Loucy (cell line): ENCODE results near the gene MRPS27.

Experiments
- H2AFZ ChIP-seq: fragments of 200-600 bp; sonication (generic); 2 replicates; pipeline ENCODE4 v1.6.0; 2016; ENCODE audit warnings: antibody characterized with exemption, mild to moderate bottlenecking, low read length, moderate library complexity
- H3F3A ChIP-seq: fragments of 200-600 bp; 2 replicates; pipeline ENCODE4 v1.6.0; 2016; ENCODE audit warnings: antibody characterized with exemption, low read depth, mild to moderate bottlenecking
- H3K27me3 ChIP-seq: fragments of 200-600 bp; sonication (generic); 2 replicates; pipeline ENCODE4 v1.6.1; 2014; ENCODE audit warnings: low read length, mild to moderate bottlenecking; ENCODE audit not compliant: insufficient read depth, poor library complexity, severe bottlenecking
- H3K36me3 ChIP-seq: fragments of 200-600 bp; sonication (generic); 2 replicates; pipeline ENCODE4 v1.6.1; 2016; ENCODE audit warnings: low read length; ENCODE audit not compliant: insufficient read depth
- H3K4me1 ChIP-seq: fragments of 200-600 bp; sonication (generic); 2 replicates; pipeline ENCODE4 v1.5.1; 2014; ENCODE audit warnings: low read length, mild to moderate bottlenecking; ENCODE audit not compliant: insufficient read depth, poor library complexity, severe bottlenecking
- H3K4me2 ChIP-seq: fragments of 200-600 bp; sonication (generic); 2 replicates; pipeline ENCODE4 v1.6.0; 2014; ENCODE audit warnings: antibody characterized with exemption, low read length, low read depth, mild to moderate bottlenecking; ENCODE audit not compliant: poor library complexity, severe bottlenecking
- H3K4me3 ChIP-seq: fragments of 200-600 bp; sonication (generic); 2 replicates; pipeline ENCODE4 v1.5.1; 2014; ENCODE audit warnings: low read length, mild to moderate bottlenecking, mixed read lengths; ENCODE audit not compliant: poor library complexity, severe bottlenecking
- H3K79me2 ChIP-seq: fragments of 200-600 bp; sonication (generic); 2 replicates; pipeline ENCODE4 v1.6.1; 2014; ENCODE audit warnings: low read length; ENCODE audit not compliant: insufficient read depth
- H3K9ac ChIP-seq: fragments of 200-600 bp; sonication (generic); 2 replicates; pipeline ENCODE4 v1.6.0; 2014; ENCODE audit warnings: mild to moderate bottlenecking, low read depth, low read length, moderate library complexity; ENCODE audit not compliant: poor library complexity, severe bottlenecking
- H3K9me2 ChIP-seq: fragments of 200-600 bp; sonication (generic); replicated peaks from 2 replicates; pipeline ENCODE4 v1.6.1; 2016; ENCODE audit warnings: low read depth, low read length, mixed read lengths
- H3K9me3 ChIP-seq: fragments of 200-600 bp; sonication (generic); 2 replicates; pipeline ENCODE4 v1.6.1; 2014; ENCODE audit warnings: mild to moderate bottlenecking, antibody characterized with exemption, low read length, low read depth; ENCODE audit not compliant: insufficient read depth
- H4K20me1 ChIP-seq: fragments of 200-600 bp; sonication (generic); 2 replicates; pipeline ENCODE4 v1.6.0; 2014; ENCODE audit warnings: antibody characterized with exemption, low read length, mild to moderate bottlenecking; ENCODE audit not compliant: insufficient read depth, poor library complexity, severe bottlenecking
- CTCF ChIP-seq: fragments of 200-600 bp; sonication (generic); conservative IDR thresholded peaks from 2 replicates; pipeline ENCODE4 v1.5.1; 2014; ENCODE audit warnings: mild to moderate bottlenecking, antibody characterized with exemption, low read length
- EZH2phosphoT487 ChIP-seq: fragments of 200-600 bp; IDR thresholded peaks from 2 replicates; pipeline ENCODE4 v1.6.1; 2018; ENCODE audit warnings: antibody characterized with exemption, mild to moderate bottlenecking, moderate library complexity, borderline replicate concordance

Gene MRPS27

DNA sequence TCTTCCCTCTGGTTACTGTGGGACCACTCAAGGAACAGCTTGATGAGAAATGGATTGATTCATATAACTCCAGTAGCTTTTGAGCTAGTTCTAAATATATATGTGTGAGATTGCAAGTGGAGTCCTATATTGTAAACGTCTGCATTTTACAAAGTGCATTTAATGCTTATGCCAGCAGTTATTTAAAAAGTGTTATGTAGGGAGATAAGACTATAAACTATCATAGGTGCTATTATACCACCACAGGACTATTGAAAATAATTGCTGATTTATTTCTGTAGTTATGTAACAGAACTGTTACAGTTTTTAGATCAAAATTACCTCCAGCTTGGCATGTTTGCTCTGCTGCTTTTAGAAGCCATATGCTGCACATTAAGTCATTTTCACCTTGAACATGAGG is 36.3 kb upstream of the MRPS27 start:
- Histone ChIP-seq H2AFZ (no peak overlapping the region), H3K4me1 (no peaks in the 10 kb centered on the region), H3K9me3 (no peaks in the 10 kb centered on the region), H3K9me2 (no peaks in the 10 kb centered on the region), H3K36me3 (peaks cover 4% of the 10 kb centered on the region; the same call in 1 of the 2 replicates), H3K9ac (no peak overlapping the region), H4K20me1 (no peaks in the 10 kb centered on the region), H3F3A (no peaks in the 10 kb centered on the region), H3K4me3 (no peak overlapping the region), H3K4me2 (no peak overlapping the region), H3K27me3 (no peaks in the 10 kb centered on the region), H3K79me2 (no peaks in the 10 kb centered on the region)
- no peak for TF ChIP-seq CTCF
- TF ChIP-seq EZH2phosphoT487 = no peak

DNA sequence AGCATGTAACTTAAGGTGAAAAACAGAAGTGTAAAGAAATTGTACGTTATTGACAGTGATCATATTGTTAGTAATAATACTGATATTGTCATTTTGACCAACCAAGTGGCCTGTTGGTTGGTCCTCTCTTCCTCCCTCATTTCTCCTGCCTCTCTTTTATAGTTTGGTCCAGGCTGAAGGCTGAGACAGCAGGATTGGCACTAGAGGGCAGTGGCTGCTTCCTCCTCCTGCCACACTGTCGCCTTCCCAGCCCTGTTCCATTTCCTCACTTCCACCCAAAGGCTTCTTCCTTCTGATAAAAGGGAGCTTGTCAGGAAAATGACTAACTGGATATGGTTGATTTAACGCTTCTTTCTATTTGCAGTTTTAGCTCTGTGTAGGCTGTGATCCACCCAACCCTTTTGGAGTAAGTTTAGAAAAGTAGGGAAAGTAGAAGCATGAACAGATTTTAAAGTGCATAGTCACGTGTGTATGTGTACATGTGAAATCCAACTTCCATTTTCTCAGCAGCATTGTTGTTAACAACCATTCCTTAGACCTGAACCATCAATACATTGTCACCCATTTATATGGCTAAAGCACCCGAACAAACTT is 35.8 kb upstream of the MRPS27 start:
- Histone ChIP-seq H3K4me2 (no peak overlapping the region), H3K4me1 (no peaks in the 10 kb centered on the region), H3K4me3 (no peak overlapping the region), H4K20me1 (no peaks in the 10 kb centered on the region), H3K36me3 (peaks cover 4% of the 10 kb centered on the region; the same call in 1 of the 2 replicates), H3K9me2 (no peaks in the 10 kb centered on the region), H3K9ac (no peak overlapping the region), H3K79me2 (no peaks in the 10 kb centered on the region), H3K27me3 (no peaks in the 10 kb centered on the region), H3F3A (no peaks in the 10 kb centered on the region), H2AFZ (no peak overlapping the region), H3K9me3 (no peaks in the 10 kb centered on the region)
- TF ChIP-seq CTCF (peak; percentile 47), EZH2phosphoT487 (no peak)

DNA sequence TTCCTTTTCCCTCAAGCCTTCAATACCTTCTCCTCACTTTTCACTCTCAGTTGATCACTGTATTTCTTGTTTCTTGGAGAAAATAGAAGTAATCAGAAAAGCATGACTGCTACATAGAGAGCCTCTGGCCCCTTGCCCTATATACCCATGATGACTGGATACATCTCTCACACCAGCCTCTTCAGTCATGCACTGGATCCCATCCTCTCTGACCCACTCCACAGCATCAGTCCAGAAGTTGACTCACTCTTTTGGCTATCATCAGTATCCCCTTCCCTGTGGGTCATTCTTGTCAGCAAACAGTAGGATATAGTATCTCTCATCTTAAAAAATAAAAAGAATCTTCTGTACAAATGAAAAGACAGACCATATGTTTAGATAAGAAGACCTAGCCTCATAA is 33.0 kb upstream of the MRPS27 start:
- Histone ChIP-seq H3F3A (no peaks in the 10 kb centered on the region), H3K4me3 (no peak overlapping the region), H3K79me2 (no peaks in the 10 kb centered on the region), H3K9me2 (no peaks in the 10 kb centered on the region), H3K9ac (no peak overlapping the region), H3K9me3 (no peaks in the 10 kb centered on the region), H4K20me1 (no peaks in the 10 kb centered on the region), H3K4me2 (no peak overlapping the region), H3K4me1 (peaks cover 15% of the 10 kb centered on the region), H2AFZ (no peak overlapping the region), H3K27me3 (no peaks in the 10 kb centered on the region), H3K36me3 (no peaks in the 10 kb centered on the region)
- no peak for TF ChIP-seq CTCF
- no peak for TF ChIP-seq EZH2phosphoT487
